Measurements from ENCODE around the gene MAMDC2. TPM values are rescaled to one million over a fixed set of nuclear protein-coding genes. Genes with fewer than 3 reads are reported as not detected.

MAMDC2 gene
- total RNA-seq, 3 donors from 2014 or later, result 17.0 to 33.9 (median 18.7) TPM

- peak in 1 of 2 donors; percentile 28 for DNase-seq (ENCODE audit: low spot score in 2 of 2)
- Histone ChIP-seq H3K27ac (peak overlapping the region; percentile 65 to 84), H3K4me1 (peaks cover 0 to 10% of the 10 kb centered on the region in 2 donors), H3K4me3 (no peak overlapping the region), H3K36me3 (no peaks in the 10 kb centered on the region), H3K9me3 (no peaks in the 10 kb centered on the region), H3K27me3 (no peaks in the 10 kb centered on the region)
- intact Hi-C loops (cut with DNase I; ENCODE audit: low total_unique reads), result no loop called here
- peak in 1 of 3 donors; percentile 25 for TF ChIP-seq POLR2AphosphoS5 (IDR thresholded peaks at IDR 0.05)
- no peak for TF ChIP-seq POLR2A (IDR thresholded peaks at IDR 0.05)
- TF ChIP-seq CTCF (IDR thresholded peaks at IDR 0.05), result no peak
Observed at GRCh38 chr9:70080481-70081119, 37.0 kb downstream of the MAMDC2 start.

- intact Hi-C loops (cut with DNase I; ENCODE audit: low total_unique reads), result no loop called here
- TF ChIP-seq POLR2AphosphoS5 (IDR thresholded peaks at IDR 0.05) (no peak), POLR2A (IDR thresholded peaks at IDR 0.05) (no peak), CTCF (IDR thresholded peaks at IDR 0.05) (no peak)
- Histone ChIP-seq H3K4me3 (no peak overlapping the region), H3K4me1 (peaks cover 0 to 10% of the 10 kb centered on the region in 2 donors), H3K27me3 (no peaks in the 10 kb centered on the region), H3K9me3 (no peaks in the 10 kb centered on the region), H3K27ac (peak overlapping the region; percentile 65 to 84), H3K36me3 (no peaks in the 10 kb centered on the region)
- DNase-seq (ENCODE audit: low spot score in 2 of 2), result no peak
Observed at GRCh38 chr9:70081120-70081495, 37.5 kb downstream of the MAMDC2 start.

- no peaks in the 10 kb centered on the region for H3K27me3 ChIP-seq
- peak overlapping the region in 1 of 2 donors; percentile 35 for H3K27ac ChIP-seq
- H3K9me3 ChIP-seq, result no peaks in the 10 kb centered on the region
- intact Hi-C loops (cut with DNase I; ENCODE audit: low total_unique reads), result no loop called here
- no peak overlapping the region for H3K4me3 ChIP-seq
- no peaks in the 10 kb centered on the region for H3K36me3 ChIP-seq
- TF ChIP-seq CTCF (IDR thresholded peaks at IDR 0.05), result no peak
- no peak for TF ChIP-seq POLR2AphosphoS5 (IDR thresholded peaks at IDR 0.05)
- TF ChIP-seq POLR2A (IDR thresholded peaks at IDR 0.05), result no peak
- peak in 1 of 2 donors; percentile 34 for DNase-seq (ENCODE audit: low spot score in 2 of 2)
- H3K4me1 ChIP-seq, result peaks cover 0 to 10% of the 10 kb centered on the region in 2 donors
Observed at GRCh38 chr9:70083429-70083828, 39.8 kb downstream of the MAMDC2 start.

GRCh38 chr9:70085241-70085640, 41.6 kb downstream of the MAMDC2 start:
- H3K36me3 ChIP-seq, result no peaks in the 10 kb centered on the region
- H3K4me1 ChIP-seq, result peaks cover 0 to 10% of the 10 kb centered on the region in 2 donors
- no peak for TF ChIP-seq POLR2AphosphoS5 (IDR thresholded peaks at IDR 0.05)
- TF ChIP-seq POLR2A (IDR thresholded peaks at IDR 0.05), result no peak
- no peak for TF ChIP-seq CTCF (IDR thresholded peaks at IDR 0.05)
- H3K27me3 ChIP-seq, result no peaks in the 10 kb centered on the region
- H3K27ac ChIP-seq, result no peak overlapping the region
- intact Hi-C loops (cut with DNase I; ENCODE audit: low total_unique reads), result no loop called here
- no peak overlapping the region for H3K4me3 ChIP-seq
- H3K9me3 ChIP-seq, result no peaks in the 10 kb centered on the region
- no peak for DNase-seq (ENCODE audit: low spot score in 2 of 2)

- Histone ChIP-seq H3K27ac (no peak overlapping the region), H3K4me1 (no peaks in the 10 kb centered on the region), H3K9me3 (no peaks in the 10 kb centered on the region), H3K36me3 (no peaks in the 10 kb centered on the region), H3K4me3 (no peak overlapping the region), H3K27me3 (no peaks in the 10 kb centered on the region)
- intact Hi-C loops (cut with DNase I; ENCODE audit: low total_unique reads), result no loop called here
- TF ChIP-seq POLR2AphosphoS5 (IDR thresholded peaks at IDR 0.05) (no peak), CTCF (IDR thresholded peaks at IDR 0.05) (no peak), POLR2A (IDR thresholded peaks at IDR 0.05) (no peak)
- no peak for DNase-seq (ENCODE audit: low spot score in 2 of 2)
Observed at GRCh38 chr9:70091103-70091502, 47.5 kb downstream of the MAMDC2 start.
